Lower leg skin (tissue), 4 donors: ENCODE results near the gene PTPN1. TPM values are rescaled to one million over a fixed set of nuclear protein-coding genes. Genes with fewer than 3 reads are reported as not detected.
"Not testable (repeated sequence)": the region's sequence is repeated elsewhere in the genome, so short reads cannot be mapped to it uniquely, and the experiment has no call there.

Source experiments
- DNase-seq, 2 donors: peaks; one replicate each; pipeline ENCODE4 v3.0.0-alpha.2; 2019; ENCODE audit warnings: low spot score in 2 of 2
- H3K4me3 ChIP-seq: fragments of 200-600 bp; sonication (generic); 2 replicates; pipeline ENCODE4 v1.5.1; 2017; ENCODE audit warnings: mild to moderate bottlenecking, low read depth; ENCODE audit not compliant: poor library complexity, severe bottlenecking
- CTCF ChIP-seq, 3 donors: fragments of 450-650 bp; IDR thresholded peaks; one replicate each; pipeline ENCODE4 v1.5.1; 2016; ENCODE audit warnings: antibody characterized with exemption in 3 of 3, mild to moderate bottlenecking in 3 of 3, moderate library complexity in 2 of 3
- POLR2A ChIP-seq, 2 donors: fragments of 450-650 bp; IDR thresholded peaks; one replicate each; pipeline ENCODE4 v1.6.1; 2016 to 2017; ENCODE audit warnings: antibody characterized with exemption in 2 of 2, mild to moderate bottlenecking in 1 of 2, moderate library complexity in 1 of 2
- WGBS, 2 donors: methylation state at CpG; one replicate each; pipeline ENCODE4 v1.1.5; 2018; 5-methylcytosine and 5-hydroxymethylcytosine counted together
- intact Hi-C: fragments of 100-400 bp; cut with DNase I; formaldehyde crosslinking; loops from one replicate; pipeline ENCODE4 v1.15.0; 2023; ENCODE audit warnings: low total_unique reads
- total RNA-seq, 4 donors: library from RNA; depleted of rRNA; stranded (reverse); fragments of >200 nt; gene quantifications; one replicate each; pipeline ENCODE4 v1.1.0, GENCODE V29; 2016

PTPN1 gene
- total RNA-seq, 4 donors from 2014 or later = 19.1 to 29.8 (median 23.3) TPM

GRCh38 chr20:50501972-50502745 lies 8.0 kb upstream of the PTPN1 start:
- intact Hi-C loops = no loop called here
- peak in 1 of 2 donors; percentile 31 for DNase-seq
- WGBS, 2 donors = 78 to 86% methylated on average over 12 of the region's 12 CpGs
- TF ChIP-seq POLR2A (IDR thresholded peaks at IDR 0.05) = no peak
- no peak for TF ChIP-seq CTCF (IDR thresholded peaks at IDR 0.05)
- H3K4me3 ChIP-seq = no peak overlapping the region

GRCh38 chr20:50504231-50504823 lies 5.9 kb upstream of the PTPN1 start:
- TF ChIP-seq POLR2A (IDR thresholded peaks at IDR 0.05) (no peak), CTCF (IDR thresholded peaks at IDR 0.05) (no peak)
- DNase-seq = peak in 1 of 2 donors; percentile 68
- no peak overlapping the region for H3K4me3 ChIP-seq
- intact Hi-C loops = no loop called here
- 62 to 73% methylated on average over 4 of the region's 4 CpGs for WGBS, 2 donors

- intact Hi-C loops = no loop called here
- no peak for TF ChIP-seq POLR2A (IDR thresholded peaks at IDR 0.05)
- TF ChIP-seq CTCF (IDR thresholded peaks at IDR 0.05) = no peak
- 84 to 86% methylated on average over 3 of the region's 3 CpGs for WGBS, 2 donors
- DNase-seq = peak in 1 of 2 donors; percentile 56
- H3K4me3 ChIP-seq = no peak overlapping the region
Observed at GRCh38 chr20:50506270-50506579, 4.0 kb upstream of the PTPN1 start.

- WGBS, 2 donors = 95 to 96% methylated on average over 5 of the region's 5 CpGs
- intact Hi-C loops, H3K4me3 ChIP-seq: not testable (repeated sequence)
- peak in 1 of 2 donors; percentile 45 for DNase-seq
Observed at GRCh38 chr20:50507745-50508144, 2.4 kb upstream of the PTPN1 start.

- WGBS, 2 donors = 72 to 73% methylated on average over 9 of the region's 9 CpGs
- TF ChIP-seq CTCF (IDR thresholded peaks at IDR 0.05) = no peak
- TF ChIP-seq POLR2A (IDR thresholded peaks at IDR 0.05) = no peak
- intact Hi-C loops = no loop called here
Observed at GRCh38 chr20:50508171-50508755, 1.9 kb upstream of the PTPN1 start.

GRCh38 chr20:50510706-50511542 lies 741 bp downstream of the PTPN1 start:
- 2 to 4% methylated on average over 27 to 32 of the region's 32 CpGs for WGBS, 2 donors
- intact Hi-C loops = no loop called here
- peak in 1 of 2 donors; percentile 62 for DNase-seq
- peak overlapping the region; percentile 96 for H3K4me3 ChIP-seq
- TF ChIP-seq CTCF (IDR thresholded peaks at IDR 0.05) (no peak), POLR2A (IDR thresholded peaks at IDR 0.05) (no peak)

More at GRCh38 chr20:50508171-50508755, 1.9 kb upstream of the PTPN1 start:
- H3K4me3 ChIP-seq = no peak overlapping the region
- peak in 1 of 2 donors; percentile 18 for DNase-seq
